CD4-positive, alpha-beta T cell treated with Interleukin-15 for 1 hour (primary cell): ENCODE data around the gene AMN.

Experiments used
- DNase-seq: peaks from one replicate; pipeline ENCODE4 v3.0.0-alpha.2; 2020

The AMN gene

DNA sequence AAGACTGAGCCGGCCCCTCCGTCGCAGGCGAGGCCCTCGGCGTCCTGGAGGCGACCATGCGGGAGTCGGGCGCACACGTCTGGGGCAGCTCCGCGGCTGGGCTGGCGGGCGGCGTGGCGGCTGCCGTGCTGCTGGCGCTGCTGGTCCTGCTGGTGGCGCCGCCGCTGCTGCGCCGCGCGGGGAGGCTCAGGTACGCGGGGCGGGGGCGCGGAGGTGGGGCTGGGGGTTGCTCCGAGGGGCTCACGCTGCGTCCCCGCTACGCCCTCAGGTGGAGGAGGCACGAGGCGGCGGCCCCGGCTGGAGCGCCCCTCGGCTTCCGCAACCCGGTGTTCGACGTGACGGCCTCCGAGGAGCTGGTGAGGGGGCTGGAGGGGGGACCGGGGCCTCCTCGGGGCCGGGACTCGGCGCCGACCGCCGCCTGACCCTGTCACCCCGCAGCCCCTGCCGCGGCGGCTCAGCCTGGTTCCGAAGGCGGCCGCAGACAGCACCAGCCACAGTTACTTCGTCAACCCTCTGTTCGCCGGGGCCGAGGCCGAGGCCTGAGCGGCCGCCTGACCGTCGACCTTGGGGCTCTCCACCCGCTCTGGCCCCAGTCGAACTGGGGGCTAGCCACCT, 7.8 kb downstream of the AMN start:
- DNase-seq: no peak

DNA sequence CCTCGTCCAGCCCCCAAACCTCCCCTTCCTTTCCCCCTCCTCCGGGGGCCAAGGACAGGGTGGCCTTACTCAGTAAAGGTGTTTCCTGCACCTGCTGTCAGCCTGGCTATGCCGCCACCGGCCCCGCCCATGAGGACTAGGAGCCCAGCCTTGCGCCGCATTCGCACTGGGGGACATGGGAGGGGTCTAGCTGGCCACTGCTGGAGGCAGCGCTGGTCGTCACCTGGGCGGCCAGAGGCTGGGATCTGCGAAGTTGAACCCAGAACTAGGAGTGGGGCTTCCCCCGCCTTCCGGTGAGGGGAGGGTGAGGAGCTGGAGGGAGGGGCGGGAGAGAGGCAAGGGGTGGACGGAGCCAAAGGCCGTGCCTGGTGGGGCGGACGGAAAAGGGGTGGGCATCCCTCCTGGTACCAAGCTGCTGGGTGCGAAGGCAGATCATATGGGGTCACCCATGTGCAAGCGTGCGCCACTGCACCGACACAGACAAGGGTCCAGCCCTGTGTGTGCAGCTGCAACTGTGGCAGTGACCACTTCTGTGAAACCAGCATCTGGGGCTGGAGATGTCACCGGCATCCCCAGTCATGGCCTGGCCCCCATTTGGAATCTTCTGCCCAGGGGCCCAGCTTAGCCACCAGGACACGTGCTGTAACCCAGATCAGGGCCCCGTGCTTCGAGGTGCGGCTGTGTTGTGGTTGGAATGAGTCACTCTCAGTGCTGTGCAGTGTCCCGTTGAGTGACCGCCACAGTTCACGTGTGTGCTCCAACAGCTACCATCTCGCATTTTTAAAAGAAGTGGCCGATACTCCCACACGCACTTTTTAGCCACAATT, 8.5 kb downstream of the AMN start:
- no peak for DNase-seq

DNA sequence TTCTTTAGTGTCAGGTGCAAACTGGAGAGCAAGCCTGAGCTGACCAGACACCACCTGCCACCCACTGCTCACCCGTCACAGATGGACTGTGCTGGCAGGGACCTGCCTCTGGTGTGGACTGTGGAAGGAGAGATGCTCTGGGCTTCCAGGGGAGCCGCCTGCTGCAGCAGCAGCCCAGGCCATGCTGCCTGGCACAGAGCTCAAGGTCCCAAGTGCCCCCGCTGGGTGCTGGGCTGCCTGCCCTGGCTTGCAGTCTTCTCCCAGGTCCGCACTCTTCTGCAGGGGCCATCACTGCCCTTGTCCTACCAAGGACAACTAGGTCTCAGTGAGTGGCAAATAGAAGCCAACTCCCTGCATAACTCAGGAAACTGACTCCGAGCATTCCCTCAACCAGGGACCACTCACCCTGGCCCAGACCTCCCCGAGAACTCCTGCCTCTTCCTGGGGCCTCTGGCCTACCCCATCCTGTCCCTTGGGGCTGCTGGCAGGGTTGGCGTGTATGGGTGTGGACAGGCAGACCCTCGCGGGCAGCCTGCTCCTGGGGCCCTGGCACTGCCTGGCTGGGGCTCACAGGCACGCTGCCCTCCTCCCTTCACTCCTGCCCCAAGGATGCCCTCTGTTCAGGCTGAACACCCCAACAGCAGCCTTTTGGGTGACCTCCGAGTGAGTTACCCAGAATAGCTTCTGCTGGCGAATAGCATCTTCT, 9.3 kb downstream of the AMN start:
- DNase-seq: no peak

DNA sequence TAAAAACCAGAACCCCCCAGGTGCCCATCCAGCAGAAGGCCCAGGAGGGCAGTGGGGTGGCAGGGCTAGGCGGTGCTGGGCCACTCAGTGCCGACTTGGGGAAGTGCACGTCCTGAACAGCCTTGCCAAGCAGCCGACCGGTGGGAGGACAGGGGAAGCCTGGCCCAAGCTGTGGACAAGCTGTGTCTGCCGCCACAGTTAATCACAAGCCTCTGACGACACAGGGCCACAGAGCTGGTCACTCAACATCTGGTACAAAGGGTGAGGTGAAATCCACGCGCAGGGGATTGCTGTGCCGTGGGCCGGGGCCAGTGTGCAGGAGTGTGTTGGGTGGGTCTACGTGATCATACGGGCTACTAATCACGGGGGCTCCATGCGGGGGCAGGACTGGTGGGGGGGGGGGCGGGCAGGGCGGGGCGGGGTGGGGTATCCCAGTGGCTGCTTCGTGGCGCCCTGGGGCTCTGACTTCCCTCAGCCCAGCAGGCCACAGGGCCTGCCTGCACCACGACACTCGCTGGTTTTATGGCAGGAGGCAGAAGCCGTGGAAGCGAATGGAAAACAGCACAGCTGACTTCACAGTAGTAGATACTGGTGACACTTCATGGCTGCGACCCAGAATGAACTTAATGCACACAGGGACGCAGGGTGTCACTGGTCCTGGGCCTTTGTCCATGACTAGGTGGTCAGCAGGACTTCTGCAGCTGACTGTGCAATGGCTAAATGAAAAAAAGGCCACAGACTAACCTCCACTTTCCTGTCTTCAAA, 10.2 kb downstream of the AMN start:
- no peak for DNase-seq

DNA sequence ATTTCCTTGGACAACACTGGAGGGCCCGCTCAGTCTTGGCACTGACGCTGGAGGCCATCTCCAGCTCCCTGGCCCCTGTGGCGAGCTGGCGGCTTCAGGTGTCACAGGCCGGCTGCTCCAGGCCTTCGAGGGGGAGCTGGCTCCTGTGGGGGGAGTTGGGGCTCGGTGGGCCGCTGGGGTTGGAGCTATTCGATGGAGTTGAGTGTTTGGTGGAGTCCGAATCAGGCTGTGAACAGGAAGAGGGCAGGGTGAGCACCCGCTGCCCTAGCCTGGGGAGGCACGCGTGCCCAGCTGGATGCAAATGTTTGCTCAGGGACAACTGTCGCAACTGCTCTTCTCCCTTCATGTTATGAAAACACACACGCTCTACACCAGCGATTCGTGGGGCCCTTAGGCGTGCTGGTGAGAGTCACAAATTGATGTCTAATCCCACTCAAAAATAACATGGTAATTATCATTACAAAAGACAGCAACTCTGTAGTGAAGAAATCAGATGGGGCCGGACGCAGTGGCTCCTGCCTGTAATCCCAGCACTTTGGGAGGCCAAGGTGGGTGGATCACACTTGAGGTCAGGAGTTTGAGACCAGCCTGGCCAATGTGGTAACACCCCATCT, 11.3 kb downstream of the AMN start:
- no peak for DNase-seq

DNA sequence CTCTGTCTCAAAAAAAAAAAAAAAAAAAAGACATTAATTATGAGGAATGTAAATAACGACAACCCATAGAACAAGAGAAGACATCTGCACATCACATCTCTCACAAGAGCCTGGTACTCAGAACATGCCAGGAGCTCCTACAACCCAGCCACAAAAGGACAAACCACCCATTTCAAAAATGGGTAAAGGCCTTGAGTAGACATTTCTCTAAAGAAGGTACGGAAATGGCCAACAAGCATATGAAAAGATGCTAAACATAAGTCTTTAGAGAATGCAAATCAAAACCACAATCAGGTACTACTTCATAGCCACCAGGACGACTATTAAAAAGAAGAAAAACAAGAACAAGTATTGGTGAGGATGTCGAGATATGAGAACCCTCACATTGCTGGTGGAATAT, 13.3 kb downstream of the AMN start:
- DNase-seq: no peak

DNA sequence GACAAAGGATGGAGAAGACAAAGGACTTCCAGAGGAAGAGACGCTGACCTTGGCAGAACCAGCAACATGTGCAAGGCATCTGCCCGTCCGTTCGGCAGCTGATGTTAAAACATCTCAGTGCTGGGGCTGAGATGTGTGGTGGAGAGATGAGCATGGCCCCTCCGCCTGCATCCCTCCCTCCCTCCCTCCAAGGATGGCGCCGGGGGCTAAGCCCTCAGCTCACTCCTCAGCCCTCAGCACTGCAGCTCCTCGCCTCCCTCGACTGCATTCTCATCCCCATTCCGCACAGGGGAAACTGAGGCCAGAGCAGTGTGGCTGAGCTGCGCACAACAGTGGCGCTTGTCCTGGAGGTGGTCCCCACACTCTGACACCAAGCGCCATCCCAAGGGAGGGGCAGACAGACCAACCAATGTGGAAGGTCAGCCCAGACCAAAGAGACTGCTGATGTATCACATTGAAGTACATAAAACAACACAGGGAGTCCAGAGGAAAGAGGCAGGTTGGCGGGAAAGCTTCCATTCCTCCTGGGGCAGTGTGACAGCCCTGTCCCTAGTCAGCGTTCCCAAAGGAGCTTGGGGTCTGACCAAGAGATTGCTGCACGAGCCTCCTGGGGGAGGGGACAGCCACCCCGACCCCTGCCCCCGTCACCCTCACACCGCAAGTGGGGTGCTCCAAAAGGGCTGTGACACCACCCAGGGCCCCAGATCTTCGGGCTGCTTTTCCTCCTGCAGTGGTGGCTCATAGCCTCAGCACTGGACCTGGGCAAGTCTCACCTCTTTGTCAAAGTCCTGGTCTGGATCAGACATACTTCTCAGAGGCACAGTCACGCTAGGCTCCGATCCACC, 15.1 kb downstream of the AMN start:
- no peak for DNase-seq

DNA sequence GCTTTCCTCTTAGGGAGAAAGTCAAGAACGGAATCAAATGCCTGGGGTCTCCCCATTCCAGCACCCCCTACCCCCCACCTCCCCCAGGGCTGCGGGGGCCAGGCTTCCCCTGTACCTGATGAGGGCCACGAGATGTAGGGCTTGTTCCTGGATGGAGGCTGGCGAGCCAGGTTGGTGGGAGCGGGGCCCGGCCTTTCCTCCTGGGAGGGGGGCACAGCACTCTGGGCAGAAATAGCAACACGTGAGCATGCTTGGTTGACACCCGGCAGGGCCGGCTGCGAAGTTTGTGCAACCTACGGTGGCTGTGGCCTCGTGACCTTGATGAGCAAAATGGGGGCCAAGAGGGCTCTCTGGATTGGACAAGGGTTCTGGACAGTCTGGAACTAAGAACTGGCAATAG, 15.7 kb downstream of the AMN start:
- DNase-seq: no peak

DNA sequence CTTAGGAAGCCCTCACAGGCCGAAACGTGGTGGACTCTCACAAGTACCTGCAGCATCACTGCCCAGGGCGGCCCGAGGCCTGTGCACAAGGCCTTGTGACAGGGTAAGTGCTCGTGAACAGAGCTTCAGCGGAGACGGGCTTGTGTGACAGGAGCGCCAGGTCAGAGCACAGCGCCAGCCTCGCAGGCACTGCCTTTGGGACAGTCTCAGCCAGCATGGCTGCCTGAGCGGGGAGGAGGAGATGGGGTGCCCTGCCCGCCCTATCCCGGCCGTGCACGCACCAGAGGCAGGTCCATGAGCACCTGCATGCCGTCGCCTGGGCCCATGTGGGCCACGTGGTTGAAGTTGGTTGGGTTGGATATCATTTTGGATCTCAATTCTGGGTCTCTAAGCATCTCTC, 16.9 kb downstream of the AMN start:
- no peak for DNase-seq

DNA sequence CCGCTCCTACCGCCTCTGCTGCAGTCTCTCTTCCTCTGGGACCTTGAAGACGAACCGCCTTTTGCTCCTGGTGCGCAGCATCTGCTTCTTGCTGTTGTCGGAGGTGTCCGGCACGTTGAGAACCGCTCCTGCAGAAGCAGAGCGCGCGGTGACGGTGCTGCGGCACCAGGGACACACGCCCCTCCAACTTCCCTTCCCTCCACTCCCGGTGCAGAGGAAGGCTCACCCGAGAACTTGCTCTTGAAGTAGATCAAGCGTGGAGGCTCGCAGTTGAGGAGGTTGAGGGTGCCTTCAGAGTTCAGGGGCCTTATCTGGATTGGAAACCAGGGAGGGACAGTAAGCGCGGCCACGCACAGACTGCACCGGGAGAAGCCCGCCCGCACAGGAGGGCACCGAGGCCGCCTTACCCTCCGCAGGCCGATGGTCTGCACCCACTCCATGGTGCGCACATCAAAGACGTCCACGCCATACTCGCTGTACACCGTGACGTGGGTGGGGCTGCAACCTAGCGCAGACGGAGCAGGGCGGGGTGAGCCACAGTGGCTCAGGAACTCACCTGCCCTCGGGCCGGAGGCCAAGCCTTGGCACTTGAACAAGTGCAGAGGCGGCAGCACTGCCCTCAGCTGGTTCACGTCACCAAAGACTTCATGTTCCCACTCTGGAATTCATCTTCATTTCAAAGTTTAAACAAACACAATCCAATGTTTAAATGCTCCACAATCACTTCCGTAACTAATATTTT, 17.5 kb downstream of the AMN start:
- no peak for DNase-seq

DNA sequence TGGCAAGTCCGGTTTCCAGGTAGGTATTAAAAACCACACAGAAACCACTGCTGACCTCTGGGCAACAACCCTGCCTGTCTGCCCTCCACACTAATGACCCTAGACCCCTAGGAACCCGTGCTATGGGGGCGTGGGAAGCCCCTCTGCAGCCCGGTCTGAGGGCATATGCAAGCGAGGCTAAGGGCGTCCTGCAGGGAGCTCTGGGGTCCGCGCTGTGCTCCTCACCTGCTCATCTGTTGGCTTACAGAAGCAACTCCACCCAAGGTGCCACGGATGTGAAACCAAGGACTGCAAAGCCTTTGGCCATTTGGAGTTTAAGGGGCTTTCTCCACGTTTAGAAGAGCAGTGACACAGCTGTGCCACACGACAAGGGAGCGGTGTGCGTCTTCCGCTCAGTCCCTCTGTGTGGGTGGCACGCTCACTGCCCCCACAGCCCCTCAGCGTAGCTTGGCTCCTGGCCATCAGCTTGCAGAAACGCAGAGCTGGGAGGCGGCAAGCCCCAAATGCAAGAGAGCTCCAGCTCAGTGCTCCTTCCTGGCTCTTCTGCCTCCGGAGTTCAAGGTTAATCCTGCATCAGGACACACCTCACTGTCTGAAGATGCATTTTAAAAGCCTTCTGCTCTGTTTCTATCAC, 18.4 kb downstream of the AMN start:
- no peak for DNase-seq

DNA sequence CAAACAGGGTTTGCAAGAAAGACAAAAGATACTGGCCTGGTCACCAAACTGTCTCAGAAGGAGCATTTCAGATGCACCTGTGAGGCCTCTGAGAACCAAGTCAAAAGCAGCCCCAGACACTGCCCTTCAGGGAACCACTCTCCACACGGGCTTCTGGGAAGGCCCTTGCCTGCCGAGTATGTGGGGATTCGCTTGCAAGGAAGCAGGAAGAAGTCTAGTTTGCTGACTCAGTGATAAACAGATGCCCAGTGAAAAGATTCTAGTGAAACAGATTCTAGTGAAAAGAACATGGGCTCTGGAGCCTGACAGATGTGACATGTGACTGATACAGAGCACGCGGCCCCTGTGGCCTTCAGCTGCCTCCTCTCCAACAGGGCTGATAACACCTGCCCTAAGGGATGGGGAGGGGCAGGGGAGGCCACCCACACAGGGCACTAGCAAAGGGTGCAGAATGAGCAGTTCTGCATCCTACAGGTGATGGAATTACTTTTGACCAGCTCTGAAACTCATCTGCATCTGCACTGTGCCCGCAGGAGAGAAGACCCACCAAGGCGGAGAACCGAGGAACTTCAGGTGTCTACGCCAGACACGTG, 19.1 kb downstream of the AMN start:
- no peak for DNase-seq

DNA sequence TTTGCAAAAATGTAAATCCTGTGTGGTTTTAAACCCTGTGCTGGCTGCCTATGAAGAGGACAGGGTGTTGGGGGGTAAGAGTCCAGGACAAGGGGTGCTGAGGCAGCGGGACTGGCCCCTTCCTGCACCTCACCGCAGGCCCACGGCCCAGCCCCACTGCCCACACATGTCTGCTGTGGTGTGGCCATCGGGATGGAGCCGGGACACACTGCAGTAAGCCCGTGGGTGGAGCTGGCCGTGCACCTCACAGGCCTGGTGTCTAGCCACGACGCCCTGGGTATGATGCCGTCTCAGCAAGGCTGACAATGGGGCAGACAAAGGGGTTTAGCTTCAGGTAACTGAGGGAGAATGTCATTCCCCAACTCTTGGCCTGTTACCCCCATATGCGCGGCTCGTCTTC, 19.6 kb downstream of the AMN start:
- no peak for DNase-seq

DNA sequence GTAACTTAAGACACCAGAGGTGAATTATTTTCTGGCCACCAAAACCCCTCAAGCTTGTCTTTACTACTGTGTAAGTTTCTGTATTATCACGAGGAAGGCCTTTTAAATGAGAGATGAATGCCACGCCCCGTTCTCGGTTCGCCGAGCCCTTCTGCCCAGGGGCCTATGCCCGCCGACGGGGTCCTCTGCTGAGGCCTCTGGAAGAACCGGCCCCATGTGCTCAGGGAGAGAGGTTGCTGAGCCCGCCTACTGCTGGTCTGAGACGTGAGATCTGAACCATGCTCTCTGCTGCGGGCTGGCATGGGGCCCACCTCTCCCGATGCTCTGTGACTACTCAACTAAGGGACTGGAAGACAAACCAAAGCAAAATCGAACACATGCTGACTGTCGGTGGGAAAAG, 21.0 kb downstream of the AMN start:
- no peak for DNase-seq

DNA sequence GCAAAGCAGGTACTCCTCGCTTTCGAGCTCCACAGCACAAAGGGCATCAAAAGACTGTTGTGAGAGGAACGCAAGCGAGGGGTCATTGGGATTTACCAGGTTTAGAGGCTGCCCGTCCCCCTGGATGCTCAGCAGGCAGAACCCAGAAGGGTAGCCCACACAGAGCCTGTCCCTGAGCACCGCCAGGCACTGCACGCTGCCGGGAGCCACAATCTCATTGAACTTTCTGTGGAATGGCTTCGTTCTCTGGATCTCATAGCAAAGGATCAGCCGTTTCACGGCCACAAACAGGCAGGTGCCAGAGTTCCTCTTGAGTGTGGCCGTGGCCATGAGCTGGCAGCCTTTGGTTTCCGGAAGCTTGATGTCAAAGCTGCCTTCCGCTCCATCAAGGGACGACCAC, 21.5 kb downstream of the AMN start:
- DNase-seq: no peak

DNA sequence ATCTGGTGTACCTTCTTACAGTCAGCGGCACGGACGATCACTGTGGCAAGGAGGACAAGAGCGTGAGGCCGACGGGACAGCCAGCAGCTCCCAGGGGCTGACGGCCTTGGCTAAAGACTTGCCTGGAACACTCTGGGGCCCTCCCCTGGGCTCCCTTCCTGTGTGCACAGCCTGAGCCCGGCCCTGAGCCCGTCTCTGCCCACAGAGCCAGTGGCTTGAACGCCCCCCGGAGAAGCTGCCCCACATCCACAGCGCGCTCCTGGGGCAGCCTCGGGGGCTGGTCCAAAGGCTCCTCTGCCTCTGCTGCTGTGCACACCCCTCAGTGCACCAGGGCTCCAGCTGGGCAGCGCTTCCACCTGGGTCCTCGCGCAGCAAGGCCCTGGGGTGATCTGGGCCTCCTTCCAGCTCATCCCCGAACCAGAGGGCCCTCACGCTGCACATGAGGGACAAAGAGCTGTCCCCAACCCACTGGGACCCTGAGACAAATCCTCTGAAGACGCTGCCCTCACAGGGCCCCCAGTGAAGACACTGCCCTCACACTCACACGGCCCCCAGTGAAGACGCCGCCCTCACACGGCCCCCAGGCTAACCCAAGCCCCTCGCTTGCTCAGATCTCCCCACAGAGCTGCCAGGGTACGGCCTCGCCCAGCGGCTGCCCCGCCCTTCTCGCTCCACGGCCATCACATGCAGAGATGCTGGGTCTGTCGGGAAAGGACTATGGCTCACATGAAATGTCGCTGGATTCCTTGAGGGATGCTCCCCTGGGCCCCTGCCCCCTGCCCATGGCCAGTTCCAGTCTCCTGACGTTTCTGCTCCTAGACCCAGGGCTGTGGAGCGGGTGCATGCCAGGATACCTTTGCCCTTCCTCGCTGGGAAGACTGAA, 22.2 kb downstream of the AMN start:
- no peak for DNase-seq

DNA sequence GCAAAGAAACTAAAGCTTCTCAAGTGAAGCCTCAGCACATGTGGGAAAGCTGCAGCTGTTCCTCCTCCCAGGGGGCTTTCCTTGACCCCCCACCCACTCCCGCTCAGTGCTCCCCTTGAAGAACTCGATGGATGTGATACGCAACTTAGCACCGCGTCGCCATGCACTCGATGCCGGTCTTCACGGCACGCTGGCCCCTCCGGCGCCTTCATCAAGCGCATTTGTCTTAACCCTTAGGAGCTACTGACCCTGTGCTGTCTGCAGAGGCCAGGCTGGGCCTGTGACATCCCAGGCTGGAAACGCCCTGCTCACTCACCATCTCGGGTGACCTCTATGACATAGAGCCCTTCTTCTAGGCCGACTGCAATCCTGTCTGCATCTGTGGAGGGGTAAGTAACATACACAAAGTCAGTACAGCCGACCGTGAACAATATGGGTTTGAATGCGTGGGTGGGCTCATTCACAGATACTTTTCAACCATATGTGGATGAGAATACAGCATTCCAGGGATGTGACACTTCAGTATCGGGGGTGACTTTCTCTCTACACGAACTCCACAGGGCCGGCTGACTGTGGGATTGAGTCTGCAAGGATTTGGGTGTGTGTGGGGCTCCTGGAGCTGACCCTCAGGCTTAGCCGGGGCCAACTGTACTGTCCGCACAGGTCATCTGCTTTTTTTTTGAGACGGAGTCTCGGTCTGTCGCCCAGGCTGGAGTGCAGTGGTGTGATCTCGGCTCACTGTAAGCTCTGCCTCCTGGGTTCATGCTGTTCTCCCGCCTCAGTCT, 23.1 kb downstream of the AMN start:
- DNase-seq: no peak

DNA sequence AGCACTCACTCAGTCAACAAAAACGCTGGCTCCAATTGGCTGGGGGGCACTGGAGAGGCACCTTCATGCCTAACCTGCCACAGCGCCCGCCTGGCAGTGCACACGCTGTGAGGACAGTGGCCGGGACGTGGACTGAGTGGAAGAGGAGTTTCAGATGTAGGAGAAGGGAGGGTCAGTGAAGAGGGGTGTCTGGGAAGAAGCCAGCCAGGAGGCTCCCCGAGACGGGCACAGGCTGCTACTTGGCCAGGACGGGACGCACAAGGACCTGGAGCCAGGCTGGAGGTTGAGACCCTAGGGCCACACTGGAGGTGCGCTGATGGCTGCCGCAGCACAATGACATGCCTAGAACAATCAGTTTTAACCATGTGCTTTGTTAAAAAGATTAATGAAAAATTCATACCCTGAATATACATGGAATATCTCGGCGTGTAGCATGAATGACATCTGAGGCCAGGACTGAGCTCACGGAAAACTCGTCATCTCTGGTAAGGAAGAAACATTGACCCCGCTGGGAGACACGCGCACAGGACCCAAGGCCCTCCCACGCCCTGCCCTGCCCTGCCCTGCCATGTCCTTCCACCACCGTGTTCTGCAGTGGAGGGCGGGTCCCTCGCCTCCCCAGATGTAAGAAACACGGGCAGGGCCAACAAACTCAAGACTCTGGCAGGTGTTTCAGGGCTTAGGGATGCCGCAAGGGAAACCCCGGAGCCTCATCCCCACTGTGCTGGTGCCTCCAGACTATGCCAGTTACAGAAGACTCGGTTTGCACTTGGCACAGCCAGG, 25.0 kb downstream of the AMN start:
- no peak for DNase-seq
